K562 (cell line): Measurements from ENCODE around the gene AIG1. TPM values are rescaled to one million over a fixed set of nuclear protein-coding genes. Genes with fewer than 3 reads are reported as not detected.

Source experiments
- ATAC-seq: fragments of 200-7000 bp; cut with Tn5 transposase; 3 replicates; pipeline ENCODE4 v1.9.1; 2020; ENCODE audit warnings: moderate library complexity
- BruUV-seq: library from RNA; stranded (reverse); fragments of 400-500 nt; replicated peaks from 2 replicates; lab custom pipeline; 2021; lab: Mats Ljungman, UMichigan
- CTCF ChIA-PET: fragments of 300-600 bp; formaldehyde crosslinking; extraction: SDS; loops from one replicate; lab custom pipeline; 2021; ENCODE audit warnings: low intra/inter-chr PET ratio; lab: Yijun Ruan, JAX
- POLR2A ChIA-PET: fragments of 300-600, 350-650 bp; sonication (Branson Sonifier 250); formaldehyde crosslinking; extraction: SDS; loops from one replicate; lab custom pipeline; 2021; ENCODE audit warnings: antibody characterized with exemption, inconsistent platforms; lab: Yijun Ruan, JAX
- DNase-seq, 4 experiments: peaks; one replicate each; pipeline versions ENCODE4 v3.0.0 to v3.0.0-alpha.2; 2011 to 2018; ENCODE audit warnings: low spot score in 3 of 4, mixed read lengths in 3 of 4; ENCODE audit errors: extremely low read depth in 1 of 4
- FAIRE-seq: peaks from 2 replicates; lab custom pipeline; 2011; peaks lifted over from hg19 to GRCh38; lab: Jason Lieb, UNC
- H2AFZ ChIP-seq: 2 replicates; pipeline ENCODE4 v1.6.0; 2011; ENCODE audit warnings: low read depth, low read length, control low read depth, inconsistent platforms
- H3K27ac ChIP-seq: fragments of 200-600 bp; 3 replicates; pipeline ENCODE4 v1.8.0; 2011; ENCODE audit warnings: low read depth, mild to moderate bottlenecking, control low read depth, inconsistent platforms, low read length, moderate library complexity, mixed read lengths; ENCODE audit errors: extremely low read depth
- H3K27me3 ChIP-seq, 2 experiments: fragments of 300-600 bp in 1 of 2; 2 replicates in 1 of 2; 3 replicates in 1 of 2; pipeline versions ENCODE4 v1.6.0 to v1.8.0; 2011; ENCODE audit warnings: inconsistent platforms in 2 of 2, low read length in 2 of 2, mild to moderate bottlenecking in 1 of 2, mixed read lengths in 1 of 2, moderate library complexity in 1 of 2; ENCODE audit not compliant: control insufficient read depth in 2 of 2, insufficient read depth in 2 of 2
- H3K36me3 ChIP-seq: fragments of 300-600 bp; 3 replicates; pipeline ENCODE4 v1.8.0; 2011; ENCODE audit warnings: mild to moderate bottlenecking, low read length, inconsistent platforms; ENCODE audit not compliant: control insufficient read depth, insufficient read depth
- H3K4me1 ChIP-seq, 2 experiments: fragments of 200-600 bp in 1 of 2; replicated peaks in 1 of 2; 2 replicates in 1 of 2; 3 replicates in 1 of 2; pipeline versions ENCODE4 v1.5.1 to v1.8.0; 2011; ENCODE audit warnings: inconsistent platforms in 2 of 2, low read length in 2 of 2, mild to moderate bottlenecking in 1 of 2, mixed read lengths in 1 of 2, moderate library complexity in 1 of 2; ENCODE audit not compliant: control insufficient read depth in 2 of 2, insufficient read depth in 2 of 2
- H3K4me2 ChIP-seq: 2 replicates; pipeline ENCODE4 v1.6.1; 2011; ENCODE audit warnings: low read length, control low read depth, inconsistent platforms, mixed read lengths; ENCODE audit not compliant: insufficient read depth
- H3K4me3 ChIP-seq: fragments of 200-600 bp; sonication (generic), shearing (Covaris generic); 2 replicates; pipeline ENCODE4 v1.5.1; 2016; ENCODE audit warnings: control low read depth, inconsistent platforms
- H3K79me2 ChIP-seq: fragments of 200-600 bp; 3 replicates; pipeline ENCODE4 v1.8.0; 2011; ENCODE audit warnings: low read length, inconsistent platforms; ENCODE audit not compliant: control insufficient read depth, insufficient read depth
- H3K9ac ChIP-seq, 2 experiments: 2 replicates each; pipeline versions ENCODE4 v1.6.0 to v1.6.1; 2011; ENCODE audit warnings: low read depth in 2 of 2, low read length in 2 of 2, control low read depth in 1 of 2, inconsistent platforms in 1 of 2, mild to moderate bottlenecking in 1 of 2, mixed read lengths in 1 of 2; ENCODE audit not compliant: insufficient read depth in 1 of 2
- H3K9me1 ChIP-seq: one replicate; pipeline ENCODE4 v1.6.0; 2011; ENCODE audit warnings: inconsistent platforms, mild to moderate bottlenecking, low read length, moderate library complexity; ENCODE audit not compliant: control insufficient read depth, insufficient read depth
- H3K9me3 ChIP-seq: replicated peaks from 2 replicates; pipeline ENCODE4 v1.5.1; 2011; ENCODE audit warnings: low read depth, low read length, inconsistent platforms; ENCODE audit not compliant: control insufficient read depth, insufficient read depth
- H4K20me1 ChIP-seq: replicated peaks from 2 replicates; pipeline ENCODE4 v1.6.1; 2011; ENCODE audit warnings: low read length, inconsistent platforms, mixed read lengths; ENCODE audit not compliant: control insufficient read depth, insufficient read depth
- C11orf30 ChIP-seq: fragments of 450-650 bp; IDR thresholded peaks from 2 replicates; pipeline ENCODE4 v1.6.1; 2016; ENCODE audit warnings: low read depth, mild to moderate bottlenecking
- MAFF ChIP-seq: IDR thresholded peaks from 2 replicates; pipeline ENCODE4 v1.6.1; 2012; ENCODE audit warnings: low read length, improper control_type of control experiment
- MAFG ChIP-seq: fragments of 450-650 bp; conservative IDR thresholded peaks from 2 replicates; pipeline ENCODE4 v1.6.1; 2016; ENCODE audit warnings: missing genetic modification characterization, missing compliant biosample characterization
- MAFK ChIP-seq: IDR thresholded peaks from 2 replicates; pipeline ENCODE4 v1.6.1; 2011; ENCODE audit warnings: low read length, improper control_type of control experiment
- PHF8 ChIP-seq: fragments of 200-600 bp; sonication (generic); IDR thresholded peaks from 2 replicates; pipeline ENCODE4 v1.6.1; 2012; ENCODE audit warnings: mixed run types, mild to moderate bottlenecking, inconsistent platforms, low read length, moderate library complexity, borderline replicate concordance
- YY1 ChIP-seq, 3 experiments: IDR thresholded peaks; 2 replicates each; pipeline ENCODE4 v1.6.1; 2011; ENCODE audit warnings: low read length in 2 of 3, mild to moderate bottlenecking in 2 of 3, moderate library complexity in 2 of 3, borderline replicate concordance in 1 of 3, control low read depth in 1 of 3, low read depth in 1 of 3; ENCODE audit not compliant: insufficient read depth in 3 of 3, insufficient replicate concordance in 2 of 3, control insufficient read depth in 1 of 3, insufficient read length in 1 of 3; ENCODE audit errors: extremely low read depth in 1 of 3
- ZNF316 ChIP-seq: fragments of 450-650 bp; IDR thresholded peaks from 2 replicates; pipeline ENCODE4 v1.6.1; 2016
- ZSCAN32 ChIP-seq: fragments of 450-650 bp; formaldehyde crosslinking; IDR thresholded peaks from 2 replicates; pipeline ENCODE4 v1.4.0; 2020; ENCODE audit warnings: mild to moderate bottlenecking, moderate library complexity
- WGBS: fragments of 100-300 bp; shearing (Covaris generic); methylation state at CpG from one replicate; pipeline ENCODE4 v1.1.6; 2016; ENCODE audit warnings: low coverage, mixed read lengths; ENCODE audit not compliant: insufficient coverage; ENCODE audit errors: missing lambda C conversion rate; 5-methylcytosine and 5-hydroxymethylcytosine counted together
- in situ Hi-C: fragments of 300-500 bp; cut with MboI; formaldehyde crosslinking; loops from 4 replicates; pipeline ENCODE4 v1.15.0; 2018; ENCODE audit warnings: inconsistent platforms, mixed read lengths
- intact Hi-C: fragments of 100-400 bp; cut with micrococcal nuclease; formaldehyde crosslinking; loops from 2 replicates; pipeline ENCODE4 v1.14.2; 2022
- polyA plus RNA-seq, 8 experiments: library from polyadenylated mRNA; depleted of rRNA in 4 of 8; stranded (reverse) in 5 of 8; unstranded in 3 of 8; fragments of >200 nt; fragmentation: Nextera tagmentation in 2 of 8; fragmentation: Illumina TruSeq in 1 of 8; extraction: Ambion mirVana in 2 of 8; extraction: Trizol in 1 of 8; gene quantifications; 2 replicates each; pipeline versions ENCODE4 v1.2.1 to v1.2.3, GENCODE V29; 2011 to 2014; ENCODE audit warnings: inconsistent platforms in 1 of 8, missing spikeins in 1 of 8
- total RNA-seq, 7 experiments: library from RNA; depleted of rRNA in 6 of 7; stranded (reverse); fragments of >200 nt in 6 of 7; fragmentation: Illumina TruSeq in 2 of 7; extraction: Trizol in 2 of 7; gene quantifications; 2 replicates each; pipeline versions ENCODE4 v1.2.1 to v1.2.3, GENCODE V29; 2011 to 2021; ENCODE audit warnings: low replicate concordance in 1 of 7

Gene AIG1
- total and polyA plus RNA-seq, 9 of the 15 experiments (the other 6 are each of a cell fraction or from before 2014, with no cell fraction given): 74.8 to 333 (median 127) TPM

DNA sequence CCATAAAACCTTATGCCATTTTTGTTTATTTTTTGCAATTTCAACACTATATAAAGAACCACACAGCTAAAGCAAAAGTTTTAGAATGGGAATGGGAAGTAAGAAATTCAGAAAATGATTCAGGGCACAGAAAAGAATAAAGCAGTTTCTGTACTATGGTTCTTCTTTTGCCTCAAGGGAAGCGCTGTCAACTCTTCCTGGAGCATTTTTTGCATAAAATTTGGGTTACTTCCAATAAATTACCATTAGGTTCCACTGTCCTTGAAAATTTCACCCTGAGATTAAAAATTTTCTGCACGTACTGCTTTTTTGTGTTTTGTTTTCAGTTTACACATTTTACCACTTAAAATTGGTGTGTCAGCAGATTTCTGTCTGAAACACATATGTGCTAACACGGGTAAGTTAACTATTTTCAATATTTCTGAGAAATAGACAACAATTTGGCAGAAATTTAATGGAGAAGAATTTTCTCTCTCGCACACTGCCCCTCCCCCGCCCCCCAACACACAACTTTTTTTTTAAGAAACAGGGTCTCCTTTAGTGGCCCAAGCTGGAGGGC, 310.2 kb downstream of the AIG1 start:
- in situ Hi-C loops: no loop called here
- Histone ChIP-seq H3K27me3 (peaks cover 0 to 9% of the 10 kb centered on the region in 2 experiments; a peak in 1 of 5 replicates), H4K20me1 (no peaks in the 10 kb centered on the region), H3K9me3 (no peaks in the 10 kb centered on the region), H3K27ac (no peak overlapping the region), H2AFZ (no peak overlapping the region), H3K4me1 (no peaks in the 10 kb centered on the region), H3K9me1 (no peaks in the 10 kb centered on the region), H3K36me3 (no peaks in the 10 kb centered on the region), H3K9ac (no peak overlapping the region), H3K4me3 (no peak overlapping the region), H3K4me2 (no peak overlapping the region), H3K79me2 (no peaks in the 10 kb centered on the region)
- no peak for ATAC-seq
- no TSS peak for BruUV-seq
- 0% methylated on average over 5 of the region's 5 CpGs for WGBS
- ChIA-PET CTCF (interaction anchor here (0.6 kb wide), 1 partner anchor 122 kb away, joined by 3 read pairs; no protein-coding TSS in a partner anchor), POLR2A (no interaction called here)
- no peak for FAIRE-seq
- intact Hi-C loops: no loop called here
- TF ChIP-seq ZSCAN32 (CRISPR knock-in tag): no peak
- peak; percentile 95 for TF ChIP-seq ZNF316
- TF ChIP-seq C11orf30: peak; percentile 89
- peak; percentile 89 for TF ChIP-seq MAFG (tag)
- peak; percentile 93 for TF ChIP-seq MAFK
- TF ChIP-seq PHF8: no peak
- no peak for TF ChIP-seq YY1 (IDR thresholded peaks at IDR 0.05; ENCODE audit: borderline replicate concordance in 1 of 3, control insufficient read depth in 1 of 3, extremely low read depth in 1 of 3, insufficient read depth in 3 of 3, insufficient read length in 1 of 3, insufficient replicate concordance in 2 of 3, low read depth in 1 of 3, low read length in 2 of 3)
- peak; percentile 96 for TF ChIP-seq MAFF
- no peak for DNase-seq
